Ishikawa (cell line): ENCODE results near the gene DUS1L.

Experiments
- CEBPB ChIP-seq: IDR thresholded peaks from 2 replicates; pipeline ENCODE4 v1.6.1; 2012
- CREB1 ChIP-seq: IDR thresholded peaks from 2 replicates; pipeline ENCODE4 v1.6.1; 2012; ENCODE audit warnings: low read depth
- EGR1 ChIP-seq: IDR thresholded peaks from 2 replicates; pipeline ENCODE4 v1.6.1; 2012
- EP300 ChIP-seq: IDR thresholded peaks from 2 replicates; pipeline ENCODE4 v1.6.1; 2012; ENCODE audit warnings: borderline replicate concordance
- FOXM1 ChIP-seq: IDR thresholded peaks from 2 replicates; pipeline ENCODE4 v1.6.1; 2012; ENCODE audit warnings: low read depth, borderline replicate concordance
- NFIC ChIP-seq: IDR thresholded peaks from 2 replicates; pipeline ENCODE4 v1.6.1; 2012
- RAD21 ChIP-seq: IDR thresholded peaks from 2 replicates; pipeline ENCODE4 v1.6.1; 2012; ENCODE audit warnings: low read depth
- TAF1 ChIP-seq: IDR thresholded peaks from 2 replicates; pipeline ENCODE4 v1.6.1; 2012; ENCODE audit warnings: low read depth, mild to moderate bottlenecking
- TCF12 ChIP-seq: IDR thresholded peaks from 2 replicates; pipeline ENCODE4 v1.6.1; 2012; ENCODE audit warnings: low read depth
- TEAD4 ChIP-seq: IDR thresholded peaks from 2 replicates; pipeline ENCODE4 v1.6.1; 2012
- YY1 ChIP-seq: IDR thresholded peaks from 2 replicates; pipeline ENCODE4 v1.6.1; 2012; ENCODE audit warnings: low read depth
- ZBTB7A ChIP-seq: IDR thresholded peaks from 2 replicates; pipeline ENCODE4 v1.6.1; 2012; ENCODE audit warnings: low read depth
- TF ChIP-seq, protein P1 (sequence below): IDR thresholded peaks from 2 replicates; pipeline ENCODE4 v1.6.1; 2012
- TF ChIP-seq, protein P2 (sequence below): IDR thresholded peaks from 2 replicates; pipeline ENCODE4 v1.6.1; 2012; ENCODE audit warnings: low read depth, mild to moderate bottlenecking
- TF ChIP-seq, protein P3 (sequence below): IDR thresholded peaks from 2 replicates; pipeline ENCODE4 v1.6.1; 2012

The DUS1L gene

DNA sequence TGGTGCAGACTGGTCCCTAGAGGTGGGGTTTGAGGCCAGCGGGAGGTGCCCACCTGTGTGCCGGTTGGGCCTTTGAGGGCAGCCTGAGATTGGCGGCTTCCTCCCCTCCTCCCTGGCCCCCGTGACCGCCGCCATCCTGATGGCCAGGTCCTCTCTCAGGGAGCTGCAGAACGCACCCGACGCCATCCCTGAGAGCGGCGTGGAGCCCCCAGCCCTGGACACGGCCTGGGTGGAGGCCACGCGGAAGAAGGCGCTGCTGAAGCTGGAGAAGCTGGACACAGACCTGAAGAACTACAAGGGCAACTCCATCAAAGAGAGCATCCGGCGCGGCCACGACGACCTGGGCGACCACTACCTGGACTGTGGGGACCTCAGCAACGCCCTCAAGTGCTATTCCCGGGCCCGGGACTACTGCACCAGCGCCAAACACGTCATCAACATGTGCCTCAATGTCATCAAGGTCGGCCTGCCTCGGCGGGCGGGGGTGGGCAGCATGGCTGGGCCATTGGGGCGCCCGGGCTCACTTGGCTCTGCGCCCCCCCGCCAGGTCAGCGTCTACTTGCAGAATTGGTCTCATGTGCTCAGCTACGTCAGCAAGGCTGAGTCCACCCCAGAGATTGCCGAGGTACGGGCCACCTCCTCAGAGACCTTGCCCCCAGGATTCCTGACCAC, 11.1 kb downstream of the DUS1L start:
- TF ChIP-seq RAD21 (no peak), CREB1 (no peak), CEBPB (no peak), EP300 (no peak), TCF12 (no peak), YY1 (no peak), NFIC (no peak), TEAD4 (no peak), ZBTB7A (no peak)
- TF ChIP-seq, protein P1, sequence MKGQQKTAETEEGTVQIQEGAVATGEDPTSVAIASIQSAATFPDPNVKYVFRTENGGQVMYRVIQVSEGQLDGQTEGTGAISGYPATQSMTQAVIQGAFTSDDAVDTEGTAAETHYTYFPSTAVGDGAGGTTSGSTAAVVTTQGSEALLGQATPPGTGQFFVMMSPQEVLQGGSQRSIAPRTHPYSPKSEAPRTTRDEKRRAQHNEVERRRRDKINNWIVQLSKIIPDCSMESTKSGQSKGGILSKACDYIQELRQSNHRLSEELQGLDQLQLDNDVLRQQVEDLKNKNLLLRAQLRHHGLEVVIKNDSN, result no peak
- TF ChIP-seq, protein P2, sequence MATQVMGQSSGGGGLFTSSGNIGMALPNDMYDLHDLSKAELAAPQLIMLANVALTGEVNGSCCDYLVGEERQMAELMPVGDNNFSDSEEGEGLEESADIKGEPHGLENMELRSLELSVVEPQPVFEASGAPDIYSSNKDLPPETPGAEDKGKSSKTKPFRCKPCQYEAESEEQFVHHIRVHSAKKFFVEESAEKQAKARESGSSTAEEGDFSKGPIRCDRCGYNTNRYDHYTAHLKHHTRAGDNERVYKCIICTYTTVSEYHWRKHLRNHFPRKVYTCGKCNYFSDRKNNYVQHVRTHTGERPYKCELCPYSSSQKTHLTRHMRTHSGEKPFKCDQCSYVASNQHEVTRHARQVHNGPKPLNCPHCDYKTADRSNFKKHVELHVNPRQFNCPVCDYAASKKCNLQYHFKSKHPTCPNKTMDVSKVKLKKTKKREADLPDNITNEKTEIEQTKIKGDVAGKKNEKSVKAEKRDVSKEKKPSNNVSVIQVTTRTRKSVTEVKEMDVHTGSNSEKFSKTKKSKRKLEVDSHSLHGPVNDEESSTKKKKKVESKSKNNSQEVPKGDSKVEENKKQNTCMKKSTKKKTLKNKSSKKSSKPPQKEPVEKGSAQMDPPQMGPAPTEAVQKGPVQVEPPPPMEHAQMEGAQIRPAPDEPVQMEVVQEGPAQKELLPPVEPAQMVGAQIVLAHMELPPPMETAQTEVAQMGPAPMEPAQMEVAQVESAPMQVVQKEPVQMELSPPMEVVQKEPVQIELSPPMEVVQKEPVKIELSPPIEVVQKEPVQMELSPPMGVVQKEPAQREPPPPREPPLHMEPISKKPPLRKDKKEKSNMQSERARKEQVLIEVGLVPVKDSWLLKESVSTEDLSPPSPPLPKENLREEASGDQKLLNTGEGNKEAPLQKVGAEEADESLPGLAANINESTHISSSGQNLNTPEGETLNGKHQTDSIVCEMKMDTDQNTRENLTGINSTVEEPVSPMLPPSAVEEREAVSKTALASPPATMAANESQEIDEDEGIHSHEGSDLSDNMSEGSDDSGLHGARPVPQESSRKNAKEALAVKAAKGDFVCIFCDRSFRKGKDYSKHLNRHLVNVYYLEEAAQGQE, result no peak
- TF ChIP-seq, protein P3, sequence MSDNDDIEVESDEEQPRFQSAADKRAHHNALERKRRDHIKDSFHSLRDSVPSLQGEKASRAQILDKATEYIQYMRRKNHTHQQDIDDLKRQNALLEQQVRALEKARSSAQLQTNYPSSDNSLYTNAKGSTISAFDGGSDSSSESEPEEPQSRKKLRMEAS, result no peak

DNA sequence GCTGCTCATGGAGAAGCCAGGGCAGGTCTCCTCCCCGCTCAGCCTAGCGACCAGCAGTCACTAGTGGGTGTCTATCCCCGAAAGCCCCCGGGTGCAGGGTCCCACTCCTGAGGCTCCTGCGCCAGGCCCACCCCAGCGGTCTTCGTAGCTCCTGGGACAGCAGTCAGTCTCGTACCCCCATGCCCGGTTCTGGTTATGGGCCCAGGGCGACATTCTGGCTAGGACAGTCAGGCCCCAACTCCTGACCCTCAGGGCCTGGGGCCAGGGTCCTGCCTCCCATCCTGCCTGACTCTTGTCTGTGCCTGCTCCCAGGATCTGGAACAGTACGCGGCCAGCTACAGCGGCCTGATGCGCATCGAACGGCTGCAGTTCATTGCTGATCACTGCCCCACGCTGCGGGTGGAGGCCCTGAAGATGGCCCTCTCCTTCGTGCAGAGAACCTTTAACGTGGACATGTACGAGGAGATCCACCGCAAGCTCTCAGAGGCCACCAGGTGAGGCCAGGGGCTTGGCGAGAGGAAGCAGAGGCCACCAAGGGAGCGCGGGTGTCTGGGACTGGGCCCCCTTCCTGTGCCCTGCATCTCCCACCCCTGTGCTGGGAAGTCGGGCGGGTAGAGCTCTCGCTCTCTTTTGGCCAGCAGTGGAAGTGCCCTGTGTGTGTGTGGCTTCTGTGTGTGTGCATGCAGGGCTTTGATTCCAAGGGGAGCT, 11.9 kb downstream of the DUS1L start:
- TF ChIP-seq TCF12 (no peak), NFIC (no peak), YY1 (no peak), ZBTB7A (no peak), TEAD4 (no peak), FOXM1 (no peak), CREB1 (no peak), RAD21 (no peak), CEBPB (no peak), EGR1 (no peak), TAF1 (no peak), EP300 (no peak)
- TF ChIP-seq, protein P2, result no peak
- TF ChIP-seq, protein P3, result no peak
- TF ChIP-seq, protein P1, result no peak

DNA sequence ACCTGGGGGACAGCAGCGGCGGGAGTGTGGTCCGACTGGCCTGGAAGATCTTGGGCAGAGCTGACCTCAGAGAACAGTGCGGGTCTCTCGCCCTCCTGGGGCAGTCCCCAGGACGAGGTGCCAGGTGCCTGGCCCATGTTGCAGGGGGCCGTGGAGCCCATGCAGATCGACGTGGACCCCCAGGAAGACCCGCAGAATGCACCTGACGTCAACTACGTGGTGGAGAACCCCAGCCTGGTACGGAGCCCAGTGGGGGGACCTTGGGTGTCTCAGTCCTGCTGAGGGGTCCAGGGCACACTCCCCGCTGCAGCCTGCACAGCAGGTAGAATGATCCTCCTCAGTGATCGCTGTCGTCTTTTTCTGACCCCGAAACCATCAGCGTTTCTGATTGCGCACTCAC, 12.5 kb downstream of the DUS1L start:
- TF ChIP-seq EGR1, result no peak
- no peak for TF ChIP-seq TEAD4
- no peak for TF ChIP-seq YY1
- TF ChIP-seq EP300, result no peak
- no peak for TF ChIP-seq CEBPB

DNA sequence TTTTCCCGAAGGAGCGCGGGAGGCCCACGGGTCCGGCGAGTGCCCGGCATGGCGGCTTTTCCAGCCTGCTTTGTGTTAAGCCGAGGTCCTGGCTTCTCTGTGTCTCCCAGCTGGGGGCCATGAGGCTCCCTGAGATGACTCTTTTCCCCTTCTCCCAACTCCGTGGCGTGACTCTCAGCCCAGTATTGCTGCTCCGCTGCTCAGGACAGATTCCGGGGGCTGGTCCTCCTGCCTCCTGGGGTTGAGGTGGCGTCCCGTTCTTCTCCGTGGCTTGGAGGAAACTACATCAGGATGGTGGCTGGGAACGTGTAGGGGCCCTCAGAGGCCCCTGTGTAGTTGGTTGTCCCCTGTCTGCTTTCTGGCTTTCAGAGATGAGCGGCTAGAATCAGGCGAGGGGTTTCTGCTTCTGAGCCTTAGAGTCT, 13.0 kb downstream of the DUS1L start:
- TF ChIP-seq EP300 (no peak), RAD21 (no peak), NFIC (no peak), TEAD4 (no peak), ZBTB7A (no peak)
- TF ChIP-seq, protein P3, result no peak

DNA sequence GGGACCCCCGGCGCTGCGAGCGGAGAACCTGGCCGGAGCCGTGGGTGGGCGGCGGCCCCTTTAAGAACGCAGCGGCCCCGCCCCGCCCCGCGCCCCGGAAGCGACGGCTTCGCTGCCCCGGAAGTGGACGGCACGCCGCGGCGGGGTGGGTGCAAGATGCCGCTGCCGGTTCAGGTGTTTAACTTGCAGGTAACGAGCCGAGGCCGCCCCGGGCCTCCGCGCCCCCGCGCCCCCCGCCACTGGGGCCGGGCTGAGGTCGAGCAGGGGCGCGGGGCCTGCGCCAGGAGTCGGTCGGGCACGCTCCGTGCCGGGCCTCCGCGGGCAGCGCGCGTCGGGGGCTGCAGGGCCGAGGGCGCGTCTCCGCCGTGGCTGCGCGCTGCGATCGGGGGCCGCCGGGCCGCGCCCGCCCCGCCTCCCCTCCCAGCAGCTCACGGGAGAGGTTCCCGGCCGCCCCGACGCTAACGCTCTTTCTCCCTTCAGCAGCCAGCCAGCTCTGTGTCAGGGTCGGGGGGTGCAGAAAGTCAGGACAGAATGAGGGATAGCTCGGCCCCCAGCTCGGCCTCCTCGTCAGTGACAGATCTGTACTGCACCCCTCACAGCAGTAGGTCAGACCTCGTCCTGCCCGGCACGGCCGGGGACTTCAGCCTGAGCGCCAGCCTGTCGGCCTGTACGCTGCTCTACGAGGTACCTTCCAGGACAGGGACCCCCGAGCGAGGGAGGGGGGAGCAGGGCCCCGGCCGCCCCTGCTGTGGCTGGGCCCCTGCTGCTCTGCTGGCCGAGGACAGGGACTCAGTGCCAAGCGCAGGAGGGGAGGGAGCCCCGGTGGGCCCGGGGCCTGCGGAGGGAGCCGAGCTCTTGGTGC, 13.6 kb downstream of the DUS1L start, which contains the start of the genes GPS1 and RFNG:
TSS of gene GPS1 (plus strand) at position 123 of the 862 bp plus-strand sequence. CDS start at position 157, 34 bp downstream.
TSS of gene RFNG (minus strand) at position 36 of the 862 bp plus-strand sequence. CDS start 45 bp downstream, outside the sequence.
- TF ChIP-seq YY1, result peak; percentile 71; the same call in 1 of the 2 replicates
- peak; percentile 71 for TF ChIP-seq TAF1
- no peak for TF ChIP-seq EP300
- 0 out of 2 replicates have a peak, but pooled peaks have one; percentile 8 for TF ChIP-seq ZBTB7A
- peak; percentile 34; the same call in 1 of the 2 replicates for TF ChIP-seq EGR1
- TF ChIP-seq FOXM1, result no peak
- TF ChIP-seq, protein P3, result peak; percentile 52
- TF ChIP-seq CEBPB, result no peak
